Stimulated activated naive CD8-positive, alpha-beta T cell treated with anti-CD3 and anti-CD28 coated beads, Interleukin-15, Interleukin-2, amounts not matched to agents 100 ng/mL and 50 ng/mL, for 24 hours (primary cell): ENCODE results near the gene MGAT5B.

Experiments used
- H3K27ac Mint-ChIP-seq: one replicate; pipeline ENCODE4 v1.8.0; 2021; ENCODE audit warnings: mild to moderate bottlenecking, mixed read lengths
- H3K27me3 Mint-ChIP-seq: one replicate; pipeline ENCODE4 v1.8.0; 2021; ENCODE audit warnings: mixed read lengths
- H3K36me3 Mint-ChIP-seq: one replicate; pipeline ENCODE4 v1.8.0; 2021; ENCODE audit warnings: low read depth, mixed read lengths
- H3K4me1 Mint-ChIP-seq: one replicate; pipeline ENCODE4 v1.8.0; 2021; ENCODE audit warnings: low read depth, mixed read lengths
- H3K4me3 Mint-ChIP-seq: one replicate; pipeline ENCODE4 v1.8.0; 2021; ENCODE audit warnings: mild to moderate bottlenecking, mixed read lengths
- H3K9me3 Mint-ChIP-seq: one replicate; pipeline ENCODE4 v1.8.0; 2021; ENCODE audit warnings: mixed read lengths

Gene MGAT5B

DNA sequence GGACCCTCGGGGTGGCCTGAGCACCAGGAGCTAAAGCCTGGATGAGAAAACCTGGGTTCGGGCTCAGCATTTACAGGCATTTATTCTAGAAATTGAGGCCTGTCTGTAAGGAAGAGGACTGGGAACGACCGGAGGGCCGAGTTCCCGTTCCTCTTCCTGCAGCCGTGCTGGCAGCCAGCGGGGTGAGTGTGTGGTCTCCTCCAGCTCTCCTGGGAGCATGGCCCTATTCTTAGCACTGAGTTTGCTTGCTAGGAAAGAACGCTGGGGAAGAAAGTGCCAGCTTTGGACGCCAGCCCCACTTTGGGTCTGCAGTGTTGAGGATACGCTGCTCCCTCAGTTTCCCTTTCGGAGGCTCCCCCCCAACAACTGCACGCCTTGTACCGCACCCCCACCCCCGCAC lies 49.6 kb downstream of the MGAT5B start:
- Mint-ChIP-seq H3K36me3 (no peaks in the 10 kb centered on the region), H3K27ac (no peak overlapping the region), H3K4me1 (no peaks in the 10 kb centered on the region), H3K9me3 (no peaks in the 10 kb centered on the region), H3K27me3 (peaks cover 8% of the 10 kb centered on the region), H3K4me3 (no peak overlapping the region)

- H3K9me3 Mint-ChIP-seq, result no peaks in the 10 kb centered on the region
- no peak overlapping the region for H3K27ac Mint-ChIP-seq
- no peaks in the 10 kb centered on the region for H3K4me1 Mint-ChIP-seq
- no peaks in the 10 kb centered on the region for H3K36me3 Mint-ChIP-seq
- H3K4me3 Mint-ChIP-seq, result no peak overlapping the region
- H3K27me3 Mint-ChIP-seq, result peaks cover 8% of the 10 kb centered on the region
Measured at GRCh38 chr17:76918811-76919210, 50.6 kb downstream of the MGAT5B start.

DNA sequence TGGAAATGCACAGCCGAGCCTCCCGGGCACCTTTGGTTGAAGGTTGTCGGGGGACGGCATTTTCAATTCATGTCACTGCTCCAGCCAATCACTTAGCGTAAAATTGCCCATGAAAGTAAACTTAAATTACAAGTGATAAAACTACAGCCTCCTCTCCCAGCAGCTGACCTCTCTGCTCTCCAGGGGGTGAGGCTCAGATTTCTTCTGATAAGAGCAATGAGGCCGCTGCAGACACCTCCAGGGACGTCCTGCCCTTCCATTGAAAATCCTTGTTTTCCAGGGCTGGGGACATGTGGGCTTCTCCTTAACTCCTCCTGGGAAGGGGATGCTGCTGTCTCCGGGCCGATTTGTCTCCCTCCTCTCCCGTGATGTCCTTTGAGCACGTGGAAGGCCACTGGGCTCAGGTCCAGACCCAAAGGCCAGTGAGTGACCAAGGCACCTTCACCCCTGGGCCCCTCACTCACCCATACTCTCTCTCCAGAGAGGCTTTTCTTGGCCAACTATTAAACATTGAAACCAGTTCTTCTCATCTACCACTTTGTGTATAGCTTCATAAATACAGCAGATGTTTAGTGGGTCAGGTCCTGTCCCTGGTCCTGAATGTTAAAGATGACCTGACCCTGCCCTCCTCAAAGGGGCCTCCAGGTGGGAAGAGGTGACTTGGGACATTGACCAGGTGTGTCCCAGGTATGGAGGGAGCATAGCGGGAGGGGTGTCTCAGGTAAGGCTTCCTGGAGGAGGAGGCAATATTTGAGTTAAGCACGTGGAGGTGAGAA lies 52.3 kb downstream of the MGAT5B start:
- Mint-ChIP-seq H3K9me3 (no peaks in the 10 kb centered on the region), H3K4me1 (no peaks in the 10 kb centered on the region), H3K4me3 (no peak overlapping the region), H3K36me3 (no peaks in the 10 kb centered on the region), H3K27me3 (peaks cover 8% of the 10 kb centered on the region), H3K27ac (no peak overlapping the region)

GRCh38 chr17:76921340-76922036 lies 53.3 kb downstream of the MGAT5B start:
- H3K4me1 Mint-ChIP-seq, result no peaks in the 10 kb centered on the region
- H3K36me3 Mint-ChIP-seq, result no peaks in the 10 kb centered on the region
- H3K9me3 Mint-ChIP-seq, result no peaks in the 10 kb centered on the region
- no peak overlapping the region for H3K4me3 Mint-ChIP-seq
- peaks cover 8% of the 10 kb centered on the region for H3K27me3 Mint-ChIP-seq
- no peak overlapping the region for H3K27ac Mint-ChIP-seq

- H3K4me3 Mint-ChIP-seq, result no peak overlapping the region
- no peaks in the 10 kb centered on the region for H3K9me3 Mint-ChIP-seq
- H3K27me3 Mint-ChIP-seq, result peaks cover 8% of the 10 kb centered on the region
- H3K27ac Mint-ChIP-seq, result no peak overlapping the region
- no peaks in the 10 kb centered on the region for H3K4me1 Mint-ChIP-seq
- no peaks in the 10 kb centered on the region for H3K36me3 Mint-ChIP-seq
Measured at GRCh38 chr17:76922084-76922483, 53.9 kb downstream of the MGAT5B start.

- Mint-ChIP-seq H3K4me3 (no peak overlapping the region), H3K27me3 (peaks cover 8% of the 10 kb centered on the region), H3K4me1 (no peaks in the 10 kb centered on the region)
Measured at GRCh38 chr17:76922967-76923366, 54.8 kb downstream of the MGAT5B start.

DNA sequence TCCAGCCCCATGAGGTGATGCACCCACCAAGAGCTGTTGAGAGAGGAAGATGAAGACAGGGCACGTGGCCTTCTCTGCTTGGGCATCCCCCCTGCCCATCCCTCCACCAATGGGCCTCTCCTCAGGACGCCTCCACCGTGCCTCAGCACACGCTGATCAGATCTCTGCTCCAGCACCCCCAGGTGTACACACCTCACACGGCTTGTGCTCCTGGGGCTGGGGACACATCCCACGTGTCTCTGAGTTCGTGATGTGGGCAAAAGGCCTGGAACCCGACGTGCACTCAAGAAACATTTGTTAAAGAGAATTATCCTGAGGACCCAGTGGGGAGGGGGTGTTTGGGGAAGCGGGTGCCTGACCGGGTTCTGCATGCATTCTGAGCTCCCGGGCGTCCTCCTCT lies 55.3 kb downstream of the MGAT5B start:
- H3K4me3 Mint-ChIP-seq, result no peak overlapping the region
- H3K27me3 Mint-ChIP-seq, result peaks cover 8% of the 10 kb centered on the region
- H3K9me3 Mint-ChIP-seq, result no peaks in the 10 kb centered on the region
- H3K27ac Mint-ChIP-seq, result no peak overlapping the region
- H3K4me1 Mint-ChIP-seq, result no peaks in the 10 kb centered on the region
- H3K36me3 Mint-ChIP-seq, result no peaks in the 10 kb centered on the region

More at GRCh38 chr17:76922967-76923366, 54.8 kb downstream of the MGAT5B start:
- H3K9me3 Mint-ChIP-seq, result no peaks in the 10 kb centered on the region
- no peak overlapping the region for H3K27ac Mint-ChIP-seq
- no peaks in the 10 kb centered on the region for H3K36me3 Mint-ChIP-seq

DNA sequence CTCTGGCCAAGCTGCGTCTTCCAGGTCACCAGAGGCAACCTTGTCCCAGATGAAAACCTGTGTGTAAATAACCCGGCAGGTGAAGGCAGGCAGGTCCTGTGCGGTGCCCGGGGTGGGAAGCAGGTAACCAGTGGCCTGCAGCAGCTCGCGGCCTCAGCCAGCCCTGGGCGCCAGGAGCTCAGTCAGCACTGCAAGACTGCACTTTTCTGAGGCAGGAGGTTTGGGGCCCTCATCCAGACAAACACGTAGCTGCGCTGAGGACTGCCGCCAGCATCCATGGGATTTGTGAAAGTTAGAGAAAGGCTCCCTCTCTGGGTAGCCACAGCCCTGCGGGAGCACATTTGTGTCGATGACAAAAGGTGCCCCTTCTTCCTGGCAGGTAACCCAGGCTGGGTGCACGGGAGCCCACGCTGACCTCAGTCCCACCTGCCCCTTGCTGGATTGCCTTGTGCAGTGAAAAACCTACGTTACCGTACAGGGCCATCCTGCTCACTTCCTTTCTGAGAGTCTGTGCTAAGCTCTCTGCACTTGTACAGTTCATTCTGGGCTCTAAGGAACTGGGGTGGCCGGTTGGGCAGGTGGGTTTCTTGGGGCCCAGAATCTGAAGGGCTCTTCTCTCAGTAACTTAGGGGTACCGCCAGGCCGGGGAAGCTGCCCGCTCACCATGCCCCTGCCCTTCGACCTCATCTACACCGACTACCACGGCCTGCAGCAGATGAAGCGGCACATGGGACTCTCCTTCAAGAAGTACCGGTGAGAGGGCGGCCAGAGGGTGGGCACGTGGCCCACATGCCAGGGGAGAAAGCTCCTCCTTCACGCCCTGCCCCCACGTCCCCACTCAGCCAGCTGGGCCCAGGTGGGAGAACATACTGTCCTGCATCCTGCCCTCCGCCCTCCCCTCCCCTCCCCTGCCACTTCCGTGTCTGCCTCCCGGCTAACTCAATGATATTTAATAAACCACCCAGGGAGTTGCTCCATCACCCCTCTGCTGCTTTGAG lies 56.4 kb downstream of the MGAT5B start:
- Mint-ChIP-seq H3K4me3 (no peak overlapping the region), H3K27me3 (peaks cover 8% of the 10 kb centered on the region), H3K9me3 (no peaks in the 10 kb centered on the region), H3K4me1 (no peaks in the 10 kb centered on the region), H3K27ac (no peak overlapping the region), H3K36me3 (no peaks in the 10 kb centered on the region)

DNA sequence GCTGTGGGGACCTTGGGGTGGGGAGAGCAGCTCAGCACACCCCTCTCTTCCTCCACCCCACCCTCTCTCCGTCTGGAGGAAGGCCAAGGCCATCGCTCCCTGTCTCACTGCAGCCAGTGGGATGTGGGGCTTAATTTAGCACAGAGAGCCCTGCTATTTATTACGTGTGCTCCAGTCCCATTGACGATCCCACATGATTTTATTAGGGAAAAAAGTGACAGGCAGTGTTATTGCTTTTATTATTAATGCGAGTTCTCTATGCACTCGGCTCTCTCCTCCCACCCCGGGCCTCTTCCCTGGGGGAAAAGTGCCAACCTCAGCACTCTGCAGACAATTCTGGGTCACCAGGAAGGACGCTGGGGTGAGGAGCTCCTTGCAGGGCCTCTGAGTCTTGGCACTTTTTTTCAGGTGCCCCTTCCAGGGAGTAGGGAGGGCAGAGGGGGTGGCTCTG lies 57.3 kb downstream of the MGAT5B start:
- Mint-ChIP-seq H3K27me3 (peaks cover 8% of the 10 kb centered on the region), H3K4me1 (no peaks in the 10 kb centered on the region), H3K9me3 (no peaks in the 10 kb centered on the region), H3K36me3 (no peaks in the 10 kb centered on the region), H3K27ac (no peak overlapping the region), H3K4me3 (no peak overlapping the region)

DNA sequence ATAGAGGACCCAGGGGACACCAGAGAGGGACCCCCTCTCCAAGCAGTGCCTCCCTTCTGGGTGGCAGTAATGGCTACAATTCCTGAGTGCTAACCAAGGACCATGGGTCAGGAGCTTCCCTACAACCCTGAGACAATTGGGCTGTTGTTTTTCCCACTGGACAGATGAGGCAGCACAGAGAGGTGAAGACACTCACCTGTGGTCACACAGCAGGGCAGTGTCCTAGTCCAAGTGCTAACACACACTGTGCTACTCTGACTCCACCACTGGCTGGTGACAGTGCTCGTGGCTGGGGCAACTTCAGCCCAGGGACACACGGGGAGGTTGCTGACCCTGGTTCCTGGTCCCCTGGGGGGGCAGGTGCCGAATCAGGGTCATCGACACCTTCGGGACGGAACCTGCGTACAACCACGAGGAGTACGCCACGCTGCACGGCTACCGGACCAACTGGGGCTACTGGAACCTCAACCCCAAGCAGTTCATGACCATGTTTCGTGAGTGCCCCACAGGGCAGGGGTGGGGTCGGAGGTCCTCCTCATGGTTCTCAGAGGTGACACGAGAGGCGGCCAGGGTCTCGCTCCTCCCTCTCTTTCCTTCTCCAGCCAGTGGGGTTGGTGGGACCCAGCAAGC lies 58.1 kb downstream of the MGAT5B start:
- Mint-ChIP-seq H3K9me3 (no peaks in the 10 kb centered on the region), H3K4me1 (no peaks in the 10 kb centered on the region), H3K27me3 (peaks cover 3% of the 10 kb centered on the region), H3K27ac (no peak overlapping the region), H3K36me3 (no peaks in the 10 kb centered on the region), H3K4me3 (no peak overlapping the region)

GRCh38 chr17:76927577-76927976 lies 59.4 kb downstream of the MGAT5B start:
- H3K9me3 Mint-ChIP-seq, result no peaks in the 10 kb centered on the region
- no peaks in the 10 kb centered on the region for H3K4me1 Mint-ChIP-seq
- no peaks in the 10 kb centered on the region for H3K27me3 Mint-ChIP-seq
- H3K4me3 Mint-ChIP-seq, result no peak overlapping the region
- no peaks in the 10 kb centered on the region for H3K36me3 Mint-ChIP-seq
- H3K27ac Mint-ChIP-seq, result no peak overlapping the region

DNA sequence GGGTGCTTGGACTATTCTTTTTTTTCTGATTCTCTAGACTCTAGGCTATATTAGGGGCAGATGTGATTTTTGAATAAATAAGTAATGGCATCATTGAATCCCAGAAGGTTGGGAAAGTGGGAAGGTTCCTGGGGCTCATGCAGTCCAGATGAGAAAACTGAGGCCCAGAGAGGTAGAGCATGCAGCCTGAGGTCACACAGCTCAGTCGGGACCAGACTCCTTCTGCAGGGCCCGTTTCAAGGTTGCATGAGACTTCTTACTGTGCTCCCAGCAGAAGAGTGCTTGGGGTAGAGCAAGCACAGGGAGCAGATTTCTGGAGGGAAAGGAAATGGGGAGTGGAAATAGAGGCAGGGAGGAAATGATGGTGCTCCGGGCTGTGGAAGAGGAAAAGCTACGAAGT lies 59.8 kb downstream of the MGAT5B start:
- Mint-ChIP-seq H3K9me3 (no peaks in the 10 kb centered on the region), H3K36me3 (no peaks in the 10 kb centered on the region), H3K27me3 (no peaks in the 10 kb centered on the region), H3K4me3 (no peak overlapping the region), H3K4me1 (no peaks in the 10 kb centered on the region), H3K27ac (no peak overlapping the region)

DNA sequence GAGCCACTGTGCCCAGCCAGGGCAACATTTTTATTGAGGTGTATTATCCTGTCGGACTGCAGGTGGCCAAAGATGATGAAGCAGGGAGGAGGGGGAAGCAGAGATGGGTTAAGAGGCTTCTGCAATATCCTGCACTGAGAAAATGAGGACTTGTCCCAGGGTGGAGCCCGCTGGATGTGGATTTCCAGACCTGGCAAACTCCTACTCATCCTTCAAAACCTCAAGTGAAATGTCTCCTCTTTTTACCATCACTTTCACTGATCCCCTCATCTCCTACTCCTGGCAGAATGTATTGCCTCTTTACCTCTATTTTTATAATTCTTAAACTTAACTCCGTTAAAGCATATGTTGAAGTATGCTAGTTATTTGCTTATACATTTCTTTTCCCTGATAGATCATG lies 60.9 kb downstream of the MGAT5B start:
- Mint-ChIP-seq H3K36me3 (no peaks in the 10 kb centered on the region), H3K27me3 (no peaks in the 10 kb centered on the region), H3K9me3 (no peaks in the 10 kb centered on the region), H3K4me1 (no peaks in the 10 kb centered on the region), H3K27ac (no peak overlapping the region), H3K4me3 (no peak overlapping the region)

GRCh38 chr17:76929601-76930000 lies 61.4 kb downstream of the MGAT5B start:
- H3K36me3 Mint-ChIP-seq, result no peaks in the 10 kb centered on the region
- no peaks in the 10 kb centered on the region for H3K27me3 Mint-ChIP-seq
- no peaks in the 10 kb centered on the region for H3K9me3 Mint-ChIP-seq
- H3K4me1 Mint-ChIP-seq, result no peaks in the 10 kb centered on the region
- H3K4me3 Mint-ChIP-seq, result no peak overlapping the region
- H3K27ac Mint-ChIP-seq, result no peak overlapping the region
